Stomach (tissue), 9 donors: ENCODE data around the gene UBE2D1. TPM values are rescaled to one million over a fixed set of nuclear protein-coding genes. Genes with fewer than 3 reads are reported as not detected.

Experiments used
- DNase-seq, 2 donors: peaks; one replicate each; pipeline versions ENCODE4 v3.0.0 to v3.0.0-alpha.2; 2013 to 2019
- H3K27ac ChIP-seq, 5 donors: fragments of 200-600 bp in 4 of 5; sonication (generic) in 4 of 5; one replicate each; pipeline ENCODE4 v1.5.1; 2013 to 2019; ENCODE audit warnings: mild to moderate bottlenecking in 1 of 5, moderate library complexity in 1 of 5
- H3K27me3 ChIP-seq, 3 donors: fragments of 200-600 bp; sonication (generic); one replicate each; pipeline ENCODE4 v1.5.1; 2017 to 2019; ENCODE audit warnings: mixed run types in 1 of 3
- H3K36me3 ChIP-seq, 4 donors: fragments of 200-600 bp; sonication (generic); 1 replicate in 3 of 4; 2 replicates in 1 of 4; pipeline ENCODE4 v1.5.1; 2016 to 2019
- H3K4me1 ChIP-seq, 4 donors: fragments of 200-600 bp; sonication (generic); one replicate each; pipeline ENCODE4 v1.5.1; 2016 to 2019
- H3K4me3 ChIP-seq, 4 donors: fragments of 200-600 bp; sonication (generic) in 3 of 4; one replicate each; pipeline ENCODE4 v1.5.1; 2016 to 2019; ENCODE audit warnings: mild to moderate bottlenecking in 1 of 4
- H3K9me3 ChIP-seq, 4 donors: fragments of 200-600 bp; sonication (generic); one replicate each; pipeline ENCODE4 v1.5.1; 2016 to 2019
- CTCF ChIP-seq, 7 experiments: fragments of 450-650 bp in 4 of 7; fragments of 200-600 bp in 3 of 7; sonication (generic) in 3 of 7; IDR thresholded peaks; one replicate each; pipeline ENCODE4 v1.5.1; 2016 to 2019; ENCODE audit warnings: antibody characterized with exemption in 7 of 7, control low read depth in 2 of 7, mild to moderate bottlenecking in 1 of 7
- EP300 ChIP-seq: sonication (generic); formaldehyde crosslinking; IDR thresholded peaks from one replicate; pipeline ENCODE4 v1.6.1; 2017; ENCODE audit warnings: antibody characterized with exemption
- POLR2A ChIP-seq, 4 donors: fragments of 450-650 bp; IDR thresholded peaks; one replicate each; pipeline ENCODE4 v1.6.1; 2016; ENCODE audit warnings: antibody characterized with exemption in 4 of 4, control low read depth in 2 of 4, mild to moderate bottlenecking in 1 of 4, moderate library complexity in 1 of 4
- POLR2AphosphoS5 ChIP-seq, 3 donors: sonication (generic); formaldehyde crosslinking; IDR thresholded peaks; one replicate each; pipeline ENCODE4 v1.6.1; 2016; ENCODE audit warnings: antibody characterized with exemption in 3 of 3
- WGBS, 5 donors: extraction: QIAGEN DNeasy Blood & Tissue Kit in 3 of 5; methylation state at CpG; one replicate each; pipeline versions ENCODE4 v1.1.5 to v1.1.7; 2013 to 2018; 5-methylcytosine and 5-hydroxymethylcytosine counted together
- intact Hi-C: fragments of 100-400 bp; cut with DNase I; formaldehyde crosslinking; loops from one replicate; pipeline ENCODE4 v1.15.1; 2023; ENCODE audit warnings: low total_unique reads
- polyA plus RNA-seq, 3 donors: library from polyadenylated mRNA; stranded (reverse); fragments of 200-250 nt; gene quantifications; one replicate each; pipeline ENCODE4 v1.2.3, GENCODE V29; 2013
- total RNA-seq, 5 donors: library from RNA; depleted of rRNA; stranded (reverse); fragments of >200 nt; gene quantifications; one replicate each; pipeline versions ENCODE4 v1.1.0 to v1.2.3, GENCODE V29; 2014 to 2016
- donor health status: healthy with polysubstance abuse.
- donor health status: Bipolar disorder and iron deficiency.
- donor health status: healthy.

Gene UBE2D1
- total and polyA plus RNA-seq, 8 donors: 6.9 to 16.5 (median 8.4) TPM

- no peaks in the 10 kb centered on the region for H3K9me3 ChIP-seq
- intact Hi-C loops: no loop called here
- no peak overlapping the region for H3K27ac ChIP-seq
- no peaks in the 10 kb centered on the region for H3K27me3 ChIP-seq
- H3K4me1 ChIP-seq: peaks cover 0 to 23% (median 9%) of the 10 kb centered on the region in 4 donors
- TF ChIP-seq CTCF (IDR thresholded peaks at IDR 0.05): no peak
- TF ChIP-seq POLR2A (IDR thresholded peaks at IDR 0.05): no peak
- no peak for TF ChIP-seq EP300
- no peak for TF ChIP-seq POLR2AphosphoS5 (IDR thresholded peaks at IDR 0.05)
- no peak overlapping the region for H3K4me3 ChIP-seq
- WGBS, 5 donors: 90 to 100% (median 95%) methylated on average over 1 of the region's 1 CpG
- H3K36me3 ChIP-seq: peaks cover 0 to 14% (median 4%) of the 10 kb centered on the region in 4 donors
- no peak for DNase-seq
Measured at GRCh38 chr10:58358947-58359346, 24.1 kb downstream of the UBE2D1 start.

GRCh38 chr10:58359541-58359940 is 24.7 kb downstream of the UBE2D1 start:
- Histone ChIP-seq H3K27ac (no peak overlapping the region), H3K27me3 (no peaks in the 10 kb centered on the region), H3K9me3 (no peaks in the 10 kb centered on the region), H3K4me3 (no peak overlapping the region), H3K36me3 (peaks cover 0 to 19% (median 10%) of the 10 kb centered on the region in 4 donors), H3K4me1 (peaks cover 0 to 20% (median 9%) of the 10 kb centered on the region in 4 donors)
- no peak for DNase-seq
- TF ChIP-seq CTCF (IDR thresholded peaks at IDR 0.05): no peak
- TF ChIP-seq EP300: no peak
- no peak for TF ChIP-seq POLR2AphosphoS5 (IDR thresholded peaks at IDR 0.05)
- TF ChIP-seq POLR2A (IDR thresholded peaks at IDR 0.05): no peak
- WGBS, 5 donors: 85 to 98% (median 94%) methylated on average over 3 of the region's 3 CpGs
- intact Hi-C loops: no loop called here

GRCh38 chr10:58360412-58361004 is 25.7 kb downstream of the UBE2D1 start:
- no peak overlapping the region for H3K27ac ChIP-seq
- H3K4me3 ChIP-seq: no peak overlapping the region
- H3K27me3 ChIP-seq: no peaks in the 10 kb centered on the region
- WGBS, 5 donors: 88 to 94% (median 92%) methylated on average over 9 of the region's 9 CpGs
- no peaks in the 10 kb centered on the region for H3K9me3 ChIP-seq
- intact Hi-C loops: no loop called here
- peaks cover 0 to 20% (median 9%) of the 10 kb centered on the region in 4 donors for H3K4me1 ChIP-seq
- peaks cover 0 to 24% (median 18%) of the 10 kb centered on the region in 4 donors for H3K36me3 ChIP-seq
- DNase-seq: no peak
- TF ChIP-seq POLR2A (IDR thresholded peaks at IDR 0.05) (no peak), EP300 (no peak), POLR2AphosphoS5 (IDR thresholded peaks at IDR 0.05) (no peak), CTCF (IDR thresholded peaks at IDR 0.05) (no peak)

- 95 to 100% (median 98%) methylated on average over 2 of the region's 2 CpGs for WGBS, 5 donors
- Histone ChIP-seq H3K4me1 (peaks cover 0 to 20% (median 9%) of the 10 kb centered on the region in 4 donors), H3K9me3 (no peaks in the 10 kb centered on the region), H3K4me3 (no peak overlapping the region), H3K27ac (no peak overlapping the region), H3K36me3 (peaks cover 0 to 25% (median 19%) of the 10 kb centered on the region in 4 donors), H3K27me3 (no peaks in the 10 kb centered on the region)
- intact Hi-C loops: no loop called here
- TF ChIP-seq CTCF (IDR thresholded peaks at IDR 0.05) (no peak), EP300 (no peak), POLR2AphosphoS5 (IDR thresholded peaks at IDR 0.05) (no peak), POLR2A (IDR thresholded peaks at IDR 0.05) (no peak)
- DNase-seq: no peak
Measured at GRCh38 chr10:58361353-58361752, 26.5 kb downstream of the UBE2D1 start.
